Tibial nerve (tissue), 4 donors: ENCODE data around the gene BPTF.

Source experiments
- EP300 ChIP-seq, 2 donors: sonication (generic); formaldehyde crosslinking; IDR thresholded peaks; one replicate each; pipeline ENCODE4 v1.6.1; 2017; ENCODE audit warnings: antibody characterized with exemption in 2 of 2, mild to moderate bottlenecking in 1 of 2
- POLR2A ChIP-seq, 2 donors: fragments of 450-650 bp; IDR thresholded peaks; one replicate each; pipeline ENCODE4 v1.6.1; 2017; ENCODE audit warnings: antibody characterized with exemption in 2 of 2, mild to moderate bottlenecking in 2 of 2, moderate library complexity in 2 of 2
- TF ChIP-seq, protein P1 (sequence below), 5 experiments: fragments of 200-600 bp in 3 of 5; fragments of 450-650 bp in 2 of 5; sonication (generic) in 3 of 5; IDR thresholded peaks; one replicate each; pipeline ENCODE4 v1.5.1; 2016 to 2019; ENCODE audit warnings: antibody characterized with exemption in 5 of 5, mild to moderate bottlenecking in 3 of 5, moderate library complexity in 2 of 5

DNA sequence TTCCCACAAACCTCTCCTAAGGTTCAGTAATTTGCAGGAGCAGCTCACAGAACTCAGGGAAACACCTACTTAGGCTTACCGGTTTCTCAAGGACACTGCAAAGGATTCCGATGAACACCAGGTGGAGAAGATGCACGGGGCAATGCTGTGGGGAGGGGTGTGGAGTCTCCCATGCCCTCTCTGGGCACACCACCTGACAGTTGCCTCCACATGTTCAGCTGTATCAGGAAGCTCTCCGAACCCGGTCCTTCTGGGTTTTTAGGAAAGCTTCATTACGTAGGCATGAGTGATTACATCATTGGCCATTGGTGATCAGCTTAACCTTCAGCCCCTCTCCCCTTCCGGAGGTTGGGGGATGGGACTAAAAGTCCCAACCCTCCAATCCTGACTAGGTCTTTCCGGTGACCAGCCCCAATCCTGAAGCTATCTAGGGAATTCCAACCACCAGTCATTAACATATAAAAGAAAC, 149.3 kb downstream of the BPTF start:
- TF ChIP-seq, protein P1, sequence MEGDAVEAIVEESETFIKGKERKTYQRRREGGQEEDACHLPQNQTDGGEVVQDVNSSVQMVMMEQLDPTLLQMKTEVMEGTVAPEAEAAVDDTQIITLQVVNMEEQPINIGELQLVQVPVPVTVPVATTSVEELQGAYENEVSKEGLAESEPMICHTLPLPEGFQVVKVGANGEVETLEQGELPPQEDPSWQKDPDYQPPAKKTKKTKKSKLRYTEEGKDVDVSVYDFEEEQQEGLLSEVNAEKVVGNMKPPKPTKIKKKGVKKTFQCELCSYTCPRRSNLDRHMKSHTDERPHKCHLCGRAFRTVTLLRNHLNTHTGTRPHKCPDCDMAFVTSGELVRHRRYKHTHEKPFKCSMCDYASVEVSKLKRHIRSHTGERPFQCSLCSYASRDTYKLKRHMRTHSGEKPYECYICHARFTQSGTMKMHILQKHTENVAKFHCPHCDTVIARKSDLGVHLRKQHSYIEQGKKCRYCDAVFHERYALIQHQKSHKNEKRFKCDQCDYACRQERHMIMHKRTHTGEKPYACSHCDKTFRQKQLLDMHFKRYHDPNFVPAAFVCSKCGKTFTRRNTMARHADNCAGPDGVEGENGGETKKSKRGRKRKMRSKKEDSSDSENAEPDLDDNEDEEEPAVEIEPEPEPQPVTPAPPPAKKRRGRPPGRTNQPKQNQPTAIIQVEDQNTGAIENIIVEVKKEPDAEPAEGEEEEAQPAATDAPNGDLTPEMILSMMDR (IDR thresholded peaks at IDR 0.05): no peak
- TF ChIP-seq POLR2A (IDR thresholded peaks at IDR 0.05) (no peak), EP300 (IDR thresholded peaks at IDR 0.05) (no peak)
